GM18499 (cell line): Measurements from ENCODE around the gene CNBD2.
"Not testable (repeated sequence)": the region's sequence is repeated elsewhere in the genome, so short reads cannot be mapped to it uniquely, and the experiment has no call there.

Experiments
- ATAC-seq: cut with Tn5 transposase; IDR thresholded peaks from one replicate; pipeline ENCODE4 v1.9.1; 2021; ENCODE audit warnings: moderate number of reproducible peaks; ENCODE audit not compliant: insufficient read depth, unreplicated experiment

Gene CNBD2

GRCh38 chr20:35967979-35968640 is at the start of gene CNBD2:
Gene CNBD2 (plus strand): TSS chr20:35968590. CDS start chr20:35968763, 173 bp downstream.
- no peak for ATAC-seq

- no peak for ATAC-seq
Observed at GRCh38 chr20:35920523-35920922, 47.9 kb upstream of the CNBD2 start.

GRCh38 chr20:35929301-35929700 is 39.1 kb upstream of the CNBD2 start:
- no peak for ATAC-seq

DNA sequence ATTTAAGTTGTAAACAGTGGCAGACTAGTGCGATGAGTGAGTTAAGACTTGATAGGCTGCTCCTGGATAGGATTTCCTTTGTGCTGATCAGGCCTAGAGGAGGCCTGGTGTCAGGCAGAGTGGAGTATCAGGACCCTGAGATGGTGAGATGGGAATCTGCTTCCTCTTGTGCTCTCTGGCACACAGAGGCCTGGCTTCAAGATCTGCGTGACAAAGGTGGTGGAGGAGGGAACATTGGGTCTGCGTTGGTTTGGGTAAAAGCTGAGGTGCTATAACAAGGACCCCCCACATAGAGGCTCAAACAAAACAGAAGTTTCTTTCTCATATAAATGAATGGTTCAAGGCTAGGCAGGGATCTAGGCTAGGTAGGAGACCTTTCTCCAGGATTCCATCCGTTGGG is 34.3 kb upstream of the CNBD2 start:
- ATAC-seq = no peak

GRCh38 chr20:35939264-35939663 is 29.1 kb upstream of the CNBD2 start:
- ATAC-seq = no peak

- no peak for ATAC-seq
Observed at GRCh38 chr20:35941620-35942019, 26.8 kb upstream of the CNBD2 start.

GRCh38 chr20:35942243-35942642 is 26.1 kb upstream of the CNBD2 start:
- no peak for ATAC-seq

DNA sequence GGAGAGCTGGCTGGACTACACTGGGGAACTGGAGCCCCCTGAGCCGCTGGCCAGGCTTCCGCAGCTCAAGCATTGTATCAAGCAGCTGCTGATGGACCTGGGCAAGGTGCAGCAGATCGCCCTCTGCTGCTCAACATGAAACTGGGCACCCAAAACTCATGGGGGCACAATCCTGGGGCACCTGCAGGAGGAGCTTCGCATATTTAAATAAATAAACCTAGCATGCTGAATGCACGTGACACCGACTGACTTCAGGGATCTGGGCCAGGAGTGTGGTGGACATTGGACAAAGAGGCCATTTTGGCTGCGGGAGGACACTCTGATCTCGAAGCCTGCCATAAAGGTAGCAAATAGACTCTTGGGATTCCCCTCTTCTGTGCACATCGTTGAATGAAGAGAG is 20.9 kb upstream of the CNBD2 start:
- ATAC-seq = no peak

GRCh38 chr20:35947907-35948306 is 20.5 kb upstream of the CNBD2 start:
- ATAC-seq = no peak

DNA sequence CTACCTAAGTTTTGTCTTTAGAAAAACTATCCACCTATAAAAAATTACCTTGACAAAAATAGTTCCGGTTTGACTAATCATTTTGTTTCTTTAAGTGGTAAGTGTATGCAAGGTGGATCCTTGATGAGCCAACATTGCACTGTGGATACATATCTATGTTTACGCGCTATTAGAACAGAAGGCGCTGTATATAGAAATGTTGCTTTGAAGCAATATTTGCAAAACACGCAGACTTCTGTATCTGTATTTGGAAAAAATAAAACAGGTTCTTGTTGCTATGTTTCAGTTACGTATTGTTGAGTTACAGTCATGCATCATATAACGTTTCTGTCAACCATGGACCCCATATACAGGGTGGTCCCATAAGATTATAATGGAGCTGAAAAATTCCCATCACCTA is 18.3 kb upstream of the CNBD2 start:
- ATAC-seq = no peak

DNA sequence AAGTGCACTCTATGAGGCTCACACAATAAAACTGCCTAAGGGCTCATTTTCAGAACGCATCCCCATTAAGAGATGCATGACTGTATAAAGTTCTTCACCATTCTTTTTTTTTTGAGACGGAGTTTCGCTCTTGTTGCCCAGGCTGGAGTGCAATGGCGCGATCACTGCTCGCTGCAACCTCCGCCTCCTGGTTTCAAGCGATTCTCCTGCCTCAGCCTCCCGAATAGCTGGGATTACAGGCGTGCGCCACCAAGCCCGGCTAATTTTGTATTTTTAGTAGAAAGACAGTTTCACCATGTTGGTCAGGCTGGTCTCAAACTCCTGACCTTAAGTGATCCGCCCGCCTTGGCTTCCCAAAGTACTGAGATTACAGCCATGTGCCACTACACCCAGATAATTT is 16.3 kb upstream of the CNBD2 start:
- ATAC-seq = not testable (repeated sequence)

DNA sequence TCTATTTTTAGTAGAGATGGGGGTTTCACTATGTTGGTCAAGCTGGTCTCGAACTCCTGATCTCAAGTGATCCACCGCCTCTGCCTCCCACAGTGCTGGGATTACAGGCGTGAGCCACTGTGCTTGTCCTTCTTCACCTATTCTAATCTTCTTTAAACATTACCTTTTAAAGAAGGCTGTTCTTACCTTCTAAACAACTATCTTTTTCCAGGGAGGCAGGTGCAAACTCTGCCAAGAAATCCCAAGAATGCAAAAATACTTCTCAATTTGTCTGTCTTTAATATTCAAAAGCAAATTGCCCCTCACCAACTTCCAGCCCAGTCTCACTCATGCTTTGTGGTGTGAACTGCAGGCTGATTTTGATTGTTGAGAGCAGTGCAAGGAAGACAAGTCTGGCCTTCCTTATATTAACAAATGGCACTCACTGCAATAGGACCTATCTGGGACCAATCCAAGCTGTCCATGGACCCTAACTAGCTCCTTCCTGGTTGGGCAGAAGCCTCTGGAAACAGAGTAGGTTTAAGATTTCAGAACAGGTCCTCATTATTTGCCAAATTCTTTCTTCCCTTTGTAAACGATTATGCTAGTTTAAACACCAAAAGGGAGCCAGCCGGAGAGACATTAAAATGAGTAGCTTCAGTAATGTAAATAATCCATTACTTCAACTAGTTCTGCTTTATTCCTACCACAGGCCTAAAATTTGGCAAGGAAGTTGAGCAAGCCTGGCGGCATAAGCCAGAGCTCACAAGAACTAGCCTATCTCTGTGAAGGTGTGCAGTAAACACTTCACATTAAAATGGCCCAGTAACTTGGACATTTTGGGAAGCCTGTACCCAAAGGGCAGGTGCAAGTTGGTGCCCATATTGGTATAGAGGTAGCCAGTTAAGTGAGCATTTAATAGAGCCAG is 15.7 kb upstream of the CNBD2 start:
- no peak for ATAC-seq

- ATAC-seq = peak; percentile 18
Observed at GRCh38 chr20:35953387-35954199, 14.8 kb upstream of the CNBD2 start.

- peak; percentile 71 for ATAC-seq
Observed at GRCh38 chr20:35954200-35954906, 14.0 kb upstream of the CNBD2 start, which contains the start of gene SCAND1. Gene SCAND1 (minus strand): TSS chr20:35954502. CDS start chr20:35954284, 218 bp downstream.

DNA sequence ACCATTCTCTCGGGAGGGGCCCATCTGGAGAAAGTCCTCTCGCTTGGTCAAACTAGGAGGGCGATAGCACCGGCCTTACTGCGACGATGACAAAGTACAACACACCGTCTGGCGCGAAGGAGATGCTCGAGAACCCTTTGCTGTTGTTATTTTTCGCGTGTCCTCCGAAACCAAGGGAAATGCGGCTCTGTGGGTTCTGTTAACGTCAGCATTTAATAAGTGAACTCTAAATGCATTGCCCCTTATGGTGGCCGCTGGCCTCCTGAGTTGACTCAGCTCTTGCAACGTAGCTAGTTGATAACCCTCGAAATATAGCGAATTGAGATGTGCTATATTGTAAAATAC is 13.5 kb upstream of the CNBD2 start:
- ATAC-seq = peak; percentile 20

DNA sequence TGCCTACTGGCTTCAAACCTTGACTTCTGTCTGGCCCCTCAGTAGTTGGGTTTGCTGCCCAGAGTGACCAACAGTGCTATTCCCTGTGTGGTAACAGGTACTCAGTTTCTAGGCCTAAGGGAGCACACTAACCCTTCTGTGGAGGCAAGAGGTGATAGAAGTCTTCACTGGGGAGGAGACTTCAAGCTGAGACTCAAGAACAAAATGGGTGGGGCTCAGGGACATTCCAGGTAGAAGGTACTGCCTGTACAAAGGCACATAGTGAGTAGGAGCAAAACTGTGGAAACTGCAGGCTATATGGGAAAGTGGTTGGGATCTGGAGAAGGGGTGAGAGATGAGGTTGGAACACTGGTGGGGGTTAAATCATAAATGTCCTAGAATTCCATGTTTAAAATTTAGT is 11.8 kb upstream of the CNBD2 start:
- no peak for ATAC-seq

- ATAC-seq = not testable (repeated sequence)
Observed at GRCh38 chr20:35959291-35959690, 9.1 kb upstream of the CNBD2 start.

DNA sequence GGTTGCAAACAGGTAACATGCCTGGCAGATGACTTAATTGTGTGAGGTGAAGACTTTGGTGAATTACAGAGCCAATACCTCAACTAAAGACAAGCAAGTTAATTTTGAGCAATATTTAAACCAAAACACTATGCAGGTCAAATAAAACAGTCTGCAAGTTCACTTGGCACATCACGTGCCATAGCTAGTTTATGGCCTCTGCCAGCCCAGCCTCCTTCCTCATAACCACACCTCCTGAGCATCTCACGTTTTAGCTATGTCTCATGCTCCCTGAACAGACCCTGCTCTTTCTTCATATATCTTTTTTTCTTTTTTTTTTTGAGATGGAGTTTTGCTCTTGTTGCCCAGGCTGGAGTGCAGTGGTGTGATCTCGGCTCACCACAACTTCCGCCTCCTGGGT is 4.5 kb upstream of the CNBD2 start:
- ATAC-seq = no peak

DNA sequence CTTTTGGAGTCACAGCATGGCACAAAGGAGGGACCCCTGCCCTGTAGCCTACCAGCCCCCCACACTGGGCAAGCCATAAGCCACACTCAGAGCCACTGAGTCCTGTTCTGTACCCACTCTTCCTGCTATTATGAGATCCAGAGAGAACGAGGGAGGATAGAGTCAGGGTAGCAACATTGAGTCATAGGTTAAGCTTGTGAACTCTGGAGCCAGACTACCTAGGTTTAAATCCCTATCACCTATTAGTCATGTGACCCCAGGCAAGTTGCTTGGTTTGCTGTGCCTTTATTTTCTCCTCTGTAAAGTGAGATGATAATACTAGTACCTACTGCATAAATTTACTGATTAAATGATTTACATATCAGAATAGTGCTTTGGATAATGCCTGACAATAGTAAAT is 540 bp downstream of the CNBD2 start:
- no peak for ATAC-seq

- ATAC-seq = no peak
Observed at GRCh38 chr20:35971981-35972380, 3.6 kb downstream of the CNBD2 start.
